ENCODE results near the gene BMERB1. TPM values are rescaled to one million over a fixed set of nuclear protein-coding genes. Genes with fewer than 3 reads are reported as not detected.

Gene BMERB1
- total and polyA plus RNA-seq, 2 experiments from 2014 or later: 17.3 to 28.1 TPM

DNA sequence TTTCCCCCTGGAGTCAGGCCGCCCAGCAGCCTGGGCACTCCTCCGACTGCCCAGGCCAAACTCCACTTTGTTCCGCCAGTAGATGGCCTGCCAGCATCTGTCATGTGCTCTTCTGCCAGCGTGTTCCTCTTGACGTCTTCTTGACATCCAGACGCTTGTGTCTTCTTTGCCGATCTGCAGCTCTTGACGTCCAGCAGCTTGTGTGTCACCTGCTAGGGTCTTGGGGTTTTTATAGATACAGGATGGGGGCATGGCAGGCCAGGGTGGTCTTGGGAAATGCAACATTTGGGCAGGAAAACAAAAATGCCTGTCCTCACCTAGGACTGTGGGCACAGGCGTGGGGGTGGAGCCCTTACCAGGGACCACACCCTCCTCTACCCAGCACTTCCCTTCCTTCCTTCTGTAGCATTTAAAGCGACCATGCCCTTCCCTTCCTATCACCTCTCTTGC lies 88.7 kb downstream of the BMERB1 start:
- no peaks in the 10 kb centered on the region for H3K36me3 ChIP-seq (ENCODE audit: insufficient read depth)
- H3K27me3 Mint-ChIP-seq (ENCODE audit: insufficient read depth, low read depth, poor library complexity): no peaks in the 10 kb centered on the region
- H4K20me1 ChIP-seq (replicated peaks; ENCODE audit: insufficient read depth): 0 out of 2 replicates have a peak, but pooled peaks cover 4% of the 10 kb centered on the region
- H3K4me1 Mint-ChIP-seq: no peaks in the 10 kb centered on the region
- H3K27me3 ChIP-seq (ENCODE audit: insufficient read depth): no peaks in the 10 kb centered on the region
- H3K4me2 ChIP-seq: no peak overlapping the region
- no peaks in the 10 kb centered on the region; the same call in 2 of the 3 replicates for H3K9me3 Mint-ChIP-seq
- H2AFZ ChIP-seq: no peak overlapping the region
- ATAC-seq: peak; percentile 68
- H3K4me3 ChIP-seq: no peak overlapping the region
- DNase-seq (ENCODE audit: low spot score): no peak
- H3F3A ChIP-seq (replicated peaks; ENCODE audit: low read depth): no peaks in the 10 kb centered on the region
- H3K27ac ChIP-seq (ENCODE audit: low read depth): no peak overlapping the region
- TF ChIP-seq, protein P1, sequence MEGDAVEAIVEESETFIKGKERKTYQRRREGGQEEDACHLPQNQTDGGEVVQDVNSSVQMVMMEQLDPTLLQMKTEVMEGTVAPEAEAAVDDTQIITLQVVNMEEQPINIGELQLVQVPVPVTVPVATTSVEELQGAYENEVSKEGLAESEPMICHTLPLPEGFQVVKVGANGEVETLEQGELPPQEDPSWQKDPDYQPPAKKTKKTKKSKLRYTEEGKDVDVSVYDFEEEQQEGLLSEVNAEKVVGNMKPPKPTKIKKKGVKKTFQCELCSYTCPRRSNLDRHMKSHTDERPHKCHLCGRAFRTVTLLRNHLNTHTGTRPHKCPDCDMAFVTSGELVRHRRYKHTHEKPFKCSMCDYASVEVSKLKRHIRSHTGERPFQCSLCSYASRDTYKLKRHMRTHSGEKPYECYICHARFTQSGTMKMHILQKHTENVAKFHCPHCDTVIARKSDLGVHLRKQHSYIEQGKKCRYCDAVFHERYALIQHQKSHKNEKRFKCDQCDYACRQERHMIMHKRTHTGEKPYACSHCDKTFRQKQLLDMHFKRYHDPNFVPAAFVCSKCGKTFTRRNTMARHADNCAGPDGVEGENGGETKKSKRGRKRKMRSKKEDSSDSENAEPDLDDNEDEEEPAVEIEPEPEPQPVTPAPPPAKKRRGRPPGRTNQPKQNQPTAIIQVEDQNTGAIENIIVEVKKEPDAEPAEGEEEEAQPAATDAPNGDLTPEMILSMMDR (conservative IDR thresholded peaks at IDR 0.05; ENCODE audit: low read depth in 2 of 2): peak; percentile 15 to 66; a peak in 3 of 4 replicates
- no peak for TF ChIP-seq NANOG (IDR thresholded peaks at IDR 0.05; ENCODE audit: borderline replicate concordance)
- H3K36me3 Mint-ChIP-seq (ENCODE audit: low read depth): 0 out of 3 replicates have a peak, but pooled peaks cover 3% of the 10 kb centered on the region
- no peak overlapping the region for H3K4me3 Mint-ChIP-seq
- no peaks in the 10 kb centered on the region for H3K4me1 ChIP-seq (ENCODE audit: insufficient read depth)
- H3K27ac Mint-ChIP-seq: peak overlapping the region; percentile 68; the same call in 1 of the 2 replicates
- no peaks in the 10 kb centered on the region for H3K79me2 ChIP-seq (replicated peaks; ENCODE audit: insufficient read depth)
- H3K9me2 ChIP-seq (ENCODE audit: insufficient read depth): no peaks in the 10 kb centered on the region

DNA sequence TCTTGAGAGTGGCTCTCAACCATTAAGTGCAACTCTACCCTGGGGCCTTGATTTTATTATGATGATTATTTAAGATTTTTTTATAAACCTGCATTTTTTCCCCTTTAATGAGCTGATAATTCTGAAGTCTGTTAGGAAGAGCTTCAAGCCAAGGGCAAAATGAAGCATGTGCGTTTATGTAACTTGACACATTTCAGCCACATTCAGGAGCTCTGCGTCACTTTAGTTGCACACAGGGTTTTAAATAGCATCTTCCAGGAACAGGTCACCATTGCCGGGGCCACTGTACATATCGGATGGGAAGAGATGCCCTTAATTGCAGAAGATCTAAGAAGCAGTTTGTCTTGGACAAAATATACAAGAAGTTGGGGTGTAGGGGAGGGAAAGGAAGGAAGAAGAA lies 89.6 kb downstream of the BMERB1 start:
- no peak overlapping the region for H3K4me2 ChIP-seq
- no peaks in the 10 kb centered on the region for H3K27me3 ChIP-seq (ENCODE audit: insufficient read depth)
- H3F3A ChIP-seq (replicated peaks; ENCODE audit: low read depth): no peaks in the 10 kb centered on the region
- no peaks in the 10 kb centered on the region for H3K27me3 Mint-ChIP-seq (ENCODE audit: insufficient read depth, low read depth, poor library complexity)
- H3K79me2 ChIP-seq (replicated peaks; ENCODE audit: insufficient read depth): no peaks in the 10 kb centered on the region
- H3K36me3 ChIP-seq (ENCODE audit: insufficient read depth): no peaks in the 10 kb centered on the region
- 0 out of 3 replicates have a peak, but pooled peaks cover 3% of the 10 kb centered on the region for H3K36me3 Mint-ChIP-seq (ENCODE audit: low read depth)
- no peak overlapping the region for H3K27ac ChIP-seq (ENCODE audit: low read depth)
- ATAC-seq: no peak
- H3K4me1 ChIP-seq (ENCODE audit: insufficient read depth): no peaks in the 10 kb centered on the region
- H3K9me2 ChIP-seq (ENCODE audit: insufficient read depth): no peaks in the 10 kb centered on the region
- H3K4me3 ChIP-seq: no peak overlapping the region
- H3K27ac Mint-ChIP-seq: no peak overlapping the region
- no peaks in the 10 kb centered on the region; the same call in 2 of the 3 replicates for H3K9me3 Mint-ChIP-seq
- DNase-seq (ENCODE audit: low spot score): no peak
- H2AFZ ChIP-seq: no peak overlapping the region
- 0 out of 2 replicates have a peak, but pooled peaks cover 4% of the 10 kb centered on the region for H4K20me1 ChIP-seq (replicated peaks; ENCODE audit: insufficient read depth)
- H3K4me3 Mint-ChIP-seq: no peak overlapping the region
- no peaks in the 10 kb centered on the region for H3K4me1 Mint-ChIP-seq
- TF ChIP-seq POLR2AphosphoS5 (IDR thresholded peaks at IDR 0.05; ENCODE audit: low read depth) (no peak), ZNF331 (CRISPR knock-in tag; IDR thresholded peaks at IDR 0.05; ENCODE audit: low read depth) (no peak), JUNB (IDR thresholded peaks at IDR 0.05; ENCODE audit: unreplicated experiment) (no peak), STAT1 (IDR thresholded peaks at IDR 0.05; ENCODE audit: unreplicated experiment) (no peak), CREB1 (CRISPR knock-in tag; IDR thresholded peaks at IDR 0.05; ENCODE audit: low read depth) (no peak), EZH2 (IDR thresholded peaks at IDR 0.05; ENCODE audit: low read depth, unreplicated experiment) (no peak), EZH2phosphoT487 (IDR thresholded peaks at IDR 0.05; ENCODE audit: unreplicated experiment) (no peak), ZNF114 (CRISPR knock-in tag; IDR thresholded peaks at IDR 0.05) (no peak)
- TF ChIP-seq, protein P2, sequence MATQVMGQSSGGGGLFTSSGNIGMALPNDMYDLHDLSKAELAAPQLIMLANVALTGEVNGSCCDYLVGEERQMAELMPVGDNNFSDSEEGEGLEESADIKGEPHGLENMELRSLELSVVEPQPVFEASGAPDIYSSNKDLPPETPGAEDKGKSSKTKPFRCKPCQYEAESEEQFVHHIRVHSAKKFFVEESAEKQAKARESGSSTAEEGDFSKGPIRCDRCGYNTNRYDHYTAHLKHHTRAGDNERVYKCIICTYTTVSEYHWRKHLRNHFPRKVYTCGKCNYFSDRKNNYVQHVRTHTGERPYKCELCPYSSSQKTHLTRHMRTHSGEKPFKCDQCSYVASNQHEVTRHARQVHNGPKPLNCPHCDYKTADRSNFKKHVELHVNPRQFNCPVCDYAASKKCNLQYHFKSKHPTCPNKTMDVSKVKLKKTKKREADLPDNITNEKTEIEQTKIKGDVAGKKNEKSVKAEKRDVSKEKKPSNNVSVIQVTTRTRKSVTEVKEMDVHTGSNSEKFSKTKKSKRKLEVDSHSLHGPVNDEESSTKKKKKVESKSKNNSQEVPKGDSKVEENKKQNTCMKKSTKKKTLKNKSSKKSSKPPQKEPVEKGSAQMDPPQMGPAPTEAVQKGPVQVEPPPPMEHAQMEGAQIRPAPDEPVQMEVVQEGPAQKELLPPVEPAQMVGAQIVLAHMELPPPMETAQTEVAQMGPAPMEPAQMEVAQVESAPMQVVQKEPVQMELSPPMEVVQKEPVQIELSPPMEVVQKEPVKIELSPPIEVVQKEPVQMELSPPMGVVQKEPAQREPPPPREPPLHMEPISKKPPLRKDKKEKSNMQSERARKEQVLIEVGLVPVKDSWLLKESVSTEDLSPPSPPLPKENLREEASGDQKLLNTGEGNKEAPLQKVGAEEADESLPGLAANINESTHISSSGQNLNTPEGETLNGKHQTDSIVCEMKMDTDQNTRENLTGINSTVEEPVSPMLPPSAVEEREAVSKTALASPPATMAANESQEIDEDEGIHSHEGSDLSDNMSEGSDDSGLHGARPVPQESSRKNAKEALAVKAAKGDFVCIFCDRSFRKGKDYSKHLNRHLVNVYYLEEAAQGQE (IDR thresholded peaks at IDR 0.05; ENCODE audit: unreplicated experiment): no peak
- TF ChIP-seq, protein P3, sequence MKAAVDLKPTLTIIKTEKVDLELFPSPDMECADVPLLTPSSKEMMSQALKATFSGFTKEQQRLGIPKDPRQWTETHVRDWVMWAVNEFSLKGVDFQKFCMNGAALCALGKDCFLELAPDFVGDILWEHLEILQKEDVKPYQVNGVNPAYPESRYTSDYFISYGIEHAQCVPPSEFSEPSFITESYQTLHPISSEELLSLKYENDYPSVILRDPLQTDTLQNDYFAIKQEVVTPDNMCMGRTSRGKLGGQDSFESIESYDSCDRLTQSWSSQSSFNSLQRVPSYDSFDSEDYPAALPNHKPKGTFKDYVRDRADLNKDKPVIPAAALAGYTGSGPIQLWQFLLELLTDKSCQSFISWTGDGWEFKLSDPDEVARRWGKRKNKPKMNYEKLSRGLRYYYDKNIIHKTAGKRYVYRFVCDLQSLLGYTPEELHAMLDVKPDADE (IDR thresholded peaks at IDR 0.05): no peak
